ENCODE results near the gene CPNE5.
"Not testable (repeated sequence)": the region's sequence is repeated elsewhere in the genome, so short reads cannot be mapped to it uniquely, and the experiment has no call there.

DNA sequence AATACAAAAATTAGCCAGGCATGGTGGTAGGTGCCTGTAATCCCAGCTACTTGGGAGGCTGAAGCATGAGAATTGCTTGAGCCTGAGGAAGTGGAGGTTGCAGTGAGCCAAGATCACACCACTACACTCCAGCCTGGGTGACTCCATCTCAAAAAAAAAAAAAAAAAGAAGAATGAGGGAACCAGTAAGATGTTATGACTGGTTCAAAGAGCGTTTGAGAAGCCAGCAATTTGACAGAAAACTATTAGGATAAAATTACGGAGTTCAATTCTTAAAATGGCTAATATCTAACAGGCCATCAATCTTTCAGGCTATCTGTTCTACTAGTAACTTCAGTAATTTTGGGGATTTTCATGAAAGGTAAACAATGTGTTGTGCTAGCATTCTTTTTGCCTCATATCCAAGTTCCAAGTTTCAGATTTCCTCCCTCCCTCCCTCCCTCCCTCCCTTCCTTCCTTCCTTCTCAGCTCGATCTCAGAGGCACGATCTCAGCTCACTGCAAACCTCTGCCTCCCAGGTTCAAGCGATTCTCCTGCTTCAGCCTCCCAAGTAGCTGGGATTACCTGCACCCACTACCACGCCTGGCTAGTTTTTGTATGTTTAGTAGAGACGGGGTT lies 134.2 kb downstream of the CPNE5 start:
- TF ChIP-seq, protein P1, sequence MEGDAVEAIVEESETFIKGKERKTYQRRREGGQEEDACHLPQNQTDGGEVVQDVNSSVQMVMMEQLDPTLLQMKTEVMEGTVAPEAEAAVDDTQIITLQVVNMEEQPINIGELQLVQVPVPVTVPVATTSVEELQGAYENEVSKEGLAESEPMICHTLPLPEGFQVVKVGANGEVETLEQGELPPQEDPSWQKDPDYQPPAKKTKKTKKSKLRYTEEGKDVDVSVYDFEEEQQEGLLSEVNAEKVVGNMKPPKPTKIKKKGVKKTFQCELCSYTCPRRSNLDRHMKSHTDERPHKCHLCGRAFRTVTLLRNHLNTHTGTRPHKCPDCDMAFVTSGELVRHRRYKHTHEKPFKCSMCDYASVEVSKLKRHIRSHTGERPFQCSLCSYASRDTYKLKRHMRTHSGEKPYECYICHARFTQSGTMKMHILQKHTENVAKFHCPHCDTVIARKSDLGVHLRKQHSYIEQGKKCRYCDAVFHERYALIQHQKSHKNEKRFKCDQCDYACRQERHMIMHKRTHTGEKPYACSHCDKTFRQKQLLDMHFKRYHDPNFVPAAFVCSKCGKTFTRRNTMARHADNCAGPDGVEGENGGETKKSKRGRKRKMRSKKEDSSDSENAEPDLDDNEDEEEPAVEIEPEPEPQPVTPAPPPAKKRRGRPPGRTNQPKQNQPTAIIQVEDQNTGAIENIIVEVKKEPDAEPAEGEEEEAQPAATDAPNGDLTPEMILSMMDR (conservative IDR thresholded peaks at IDR 0.05): not testable (repeated sequence)
- TF ChIP-seq ZFX (IDR thresholded peaks at IDR 0.05): not testable (repeated sequence)
